HFF-Myc (cell line): ENCODE results near the gene EYA2.

Source experiments
- DNase-seq: peaks from one replicate; pipeline ENCODE4 v3.0.0-alpha.2; 2011; ENCODE audit warnings: low read depth; ENCODE audit errors: extremely low read depth
- H3K4me3 ChIP-seq: replicated peaks from 2 replicates; pipeline ENCODE4 v1.5.1; 2011; ENCODE audit warnings: low read depth, mild to moderate bottlenecking, control low read depth, low read length
- CTCF ChIP-seq: IDR thresholded peaks from 2 replicates; pipeline ENCODE4 v1.5.1; 2012; ENCODE audit warnings: mild to moderate bottlenecking, low read depth, low read length, control low read depth; ENCODE audit errors: missing control alignments

EYA2 gene

GRCh38 chr20:47031004-47031403, 136.4 kb downstream of the EYA2 start:
- H3K4me3 ChIP-seq, result no peak overlapping the region
- no peak for TF ChIP-seq CTCF
- DNase-seq, result no peak

- DNase-seq, result no peak
- no peak overlapping the region for H3K4me3 ChIP-seq
- TF ChIP-seq CTCF, result no peak
Measured at GRCh38 chr20:47031821-47032220, 137.2 kb downstream of the EYA2 start.

GRCh38 chr20:47032933-47033578, 138.4 kb downstream of the EYA2 start:
- no peak for DNase-seq
- H3K4me3 ChIP-seq, result no peak overlapping the region
- no peak for TF ChIP-seq CTCF

GRCh38 chr20:47033665-47034064, 139.0 kb downstream of the EYA2 start:
- TF ChIP-seq CTCF, result no peak
- no peak for DNase-seq
- no peak overlapping the region for H3K4me3 ChIP-seq

- H3K4me3 ChIP-seq, result no peak overlapping the region
- no peak for DNase-seq
- no peak for TF ChIP-seq CTCF
Measured at GRCh38 chr20:47035026-47035590, 140.5 kb downstream of the EYA2 start.

GRCh38 chr20:47036091-47036870, 141.6 kb downstream of the EYA2 start:
- TF ChIP-seq CTCF, result no peak
- no peak overlapping the region for H3K4me3 ChIP-seq
- DNase-seq, result no peak
